Thyroid gland (tissue), 4 donors: Measurements from ENCODE around the gene CCDC51. TPM values are rescaled to one million over a fixed set of nuclear protein-coding genes. Genes with fewer than 3 reads are reported as not detected.
A peak's percentile ranks its signal among the peaks of the same experiment; 100 is the strongest.

ENCODE experiments used
- DNase-seq, 2 donors: peaks; one replicate each; pipeline ENCODE4 v3.0.0-alpha.2; 2019
- H3K27ac ChIP-seq, 3 donors: fragments of 200-600 bp; sonication (generic); 1 replicate in 2 of 3; 2 replicates in 1 of 3; pipeline ENCODE4 v1.5.1; 2016 to 2019; ENCODE audit warnings: mild to moderate bottlenecking in 1 of 3, moderate library complexity in 1 of 3
- H3K27me3 ChIP-seq: fragments of 200-600 bp; sonication (generic); one replicate; pipeline ENCODE4 v1.5.1; 2019
- H3K36me3 ChIP-seq, 2 donors: fragments of 200-600 bp; sonication (generic); one replicate each; pipeline ENCODE4 v1.5.1; 2016 to 2019
- H3K4me1 ChIP-seq, 2 donors: fragments of 200-600 bp; sonication (generic); one replicate each; pipeline ENCODE4 v1.5.1; 2017 to 2019
- H3K4me3 ChIP-seq, 3 donors: fragments of 200-600 bp; sonication (generic); replicated peaks in 1 of 3; 1 replicate in 2 of 3; 2 replicates in 1 of 3; pipeline ENCODE4 v1.5.1; 2016; ENCODE audit warnings: mild to moderate bottlenecking in 1 of 3
- H3K9me3 ChIP-seq: fragments of 200-600 bp; sonication (generic); one replicate; pipeline ENCODE4 v1.5.1; 2017
- POLR2A ChIP-seq, 2 donors: fragments of 450-650 bp; IDR thresholded peaks; one replicate each; pipeline ENCODE4 v1.6.1; 2017; ENCODE audit warnings: antibody characterized with exemption in 2 of 2, mild to moderate bottlenecking in 2 of 2, moderate library complexity in 1 of 2
- WGBS, 2 donors: methylation state at CpG; one replicate each; pipeline ENCODE4 v1.1.5; 2017; 5-methylcytosine and 5-hydroxymethylcytosine counted together
- intact Hi-C: fragments of 100-400 bp; cut with DNase I; formaldehyde crosslinking; loops from one replicate; pipeline ENCODE4 v1.15.1; 2023
- total RNA-seq, 4 donors: library from RNA; depleted of rRNA; stranded (reverse); fragments of >200 nt; gene quantifications; one replicate each; pipeline ENCODE4 v1.2.3, GENCODE V29; 2016
- TF ChIP-seq, protein P1 (sequence below), 6 experiments: fragments of 200-600 bp in 3 of 6; fragments of 450-650 bp in 3 of 6; sonication (generic) in 3 of 6; IDR thresholded peaks; one replicate each; pipeline ENCODE4 v1.5.1; 2016 to 2019; ENCODE audit warnings: antibody characterized with exemption in 6 of 6, mild to moderate bottlenecking in 2 of 6, inconsistent platforms in 1 of 6, moderate library complexity in 1 of 6

The CCDC51 gene
- total RNA-seq, 4 donors from 2014 or later: 8.6 to 17.0 (median 15.0) TPM

DNA sequence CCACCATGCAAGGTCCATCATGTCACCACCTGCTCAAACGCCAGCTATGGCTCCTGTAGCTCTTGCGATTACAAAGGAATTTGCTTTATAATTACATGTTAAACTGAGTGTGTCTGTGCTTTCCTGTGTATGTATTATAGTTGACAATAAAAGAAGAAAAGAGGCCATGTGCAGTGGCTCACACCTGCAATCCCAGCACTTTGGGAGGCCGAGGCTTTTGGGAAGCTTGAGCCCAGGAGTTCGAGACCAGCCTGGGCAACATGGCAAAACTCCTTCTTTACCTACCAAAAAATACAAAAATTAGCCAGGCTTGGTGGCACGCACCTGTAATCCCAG is 33.7 kb upstream of the CCDC51 start:
- 74 to 82% methylated on average over 5 of the region's 5 CpGs for WGBS, 2 donors
- no peak overlapping the region for H3K4me3 ChIP-seq
- no peaks in the 10 kb centered on the region for H3K27me3 ChIP-seq
- H3K27ac ChIP-seq: peak overlapping the region; percentile 94 to 99 (median 96)
- H3K9me3 ChIP-seq: no peaks in the 10 kb centered on the region
- peaks cover 10% of the 10 kb centered on the region in 2 donors for H3K36me3 ChIP-seq
- peaks cover 18 to 49% of the 10 kb centered on the region in 2 donors for H3K4me1 ChIP-seq
- intact Hi-C loops: no loop called here
- TF ChIP-seq POLR2A (IDR thresholded peaks at IDR 0.05): no peak
- TF ChIP-seq, protein P1, sequence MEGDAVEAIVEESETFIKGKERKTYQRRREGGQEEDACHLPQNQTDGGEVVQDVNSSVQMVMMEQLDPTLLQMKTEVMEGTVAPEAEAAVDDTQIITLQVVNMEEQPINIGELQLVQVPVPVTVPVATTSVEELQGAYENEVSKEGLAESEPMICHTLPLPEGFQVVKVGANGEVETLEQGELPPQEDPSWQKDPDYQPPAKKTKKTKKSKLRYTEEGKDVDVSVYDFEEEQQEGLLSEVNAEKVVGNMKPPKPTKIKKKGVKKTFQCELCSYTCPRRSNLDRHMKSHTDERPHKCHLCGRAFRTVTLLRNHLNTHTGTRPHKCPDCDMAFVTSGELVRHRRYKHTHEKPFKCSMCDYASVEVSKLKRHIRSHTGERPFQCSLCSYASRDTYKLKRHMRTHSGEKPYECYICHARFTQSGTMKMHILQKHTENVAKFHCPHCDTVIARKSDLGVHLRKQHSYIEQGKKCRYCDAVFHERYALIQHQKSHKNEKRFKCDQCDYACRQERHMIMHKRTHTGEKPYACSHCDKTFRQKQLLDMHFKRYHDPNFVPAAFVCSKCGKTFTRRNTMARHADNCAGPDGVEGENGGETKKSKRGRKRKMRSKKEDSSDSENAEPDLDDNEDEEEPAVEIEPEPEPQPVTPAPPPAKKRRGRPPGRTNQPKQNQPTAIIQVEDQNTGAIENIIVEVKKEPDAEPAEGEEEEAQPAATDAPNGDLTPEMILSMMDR (IDR thresholded peaks at IDR 0.05): no peak
- no peak for DNase-seq

DNA sequence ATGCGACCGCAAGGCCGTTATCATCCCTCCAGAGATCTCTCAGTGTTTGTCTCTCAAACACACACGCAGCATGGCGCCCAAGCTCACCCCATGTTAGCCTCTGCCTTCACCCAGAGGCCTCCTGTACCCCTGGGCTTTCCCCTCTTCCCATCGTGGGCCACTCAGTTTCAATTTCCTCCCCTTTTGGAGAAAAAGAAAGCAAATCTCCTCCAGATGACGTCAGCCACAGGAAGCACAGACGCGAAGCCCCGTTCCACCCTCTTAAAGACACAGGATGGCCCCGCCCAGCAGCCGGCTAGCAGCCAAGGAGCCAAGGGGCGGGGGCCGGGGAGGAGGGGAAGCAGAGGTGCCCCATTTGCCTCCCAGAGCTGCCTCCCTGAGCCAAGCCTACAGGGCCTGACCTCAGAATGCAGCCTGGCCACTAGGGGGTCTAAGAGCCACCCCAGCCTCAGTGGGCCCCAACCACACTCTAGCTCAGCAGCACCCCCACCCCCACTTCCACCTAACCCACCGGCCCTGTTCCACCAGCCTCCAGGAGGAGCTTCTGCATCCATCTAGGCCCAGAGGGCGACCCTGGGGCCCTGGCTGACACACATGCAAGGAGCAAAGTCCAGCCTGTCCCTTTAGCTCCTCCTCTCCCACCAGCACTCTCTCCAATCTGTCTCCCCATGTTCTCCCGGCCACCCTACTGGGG is 33.2 kb upstream of the CCDC51 start:
- intact Hi-C loops: no loop called here
- DNase-seq: peak; percentile 93 to 94
- H3K36me3 ChIP-seq: peaks cover 11 to 13% of the 10 kb centered on the region in 2 donors
- peak overlapping the region; percentile 46 to 78 (median 55) for H3K4me3 ChIP-seq
- 6% methylated on average over 16 to 17 of the region's 17 CpGs for WGBS, 2 donors
- no peaks in the 10 kb centered on the region for H3K27me3 ChIP-seq
- TF ChIP-seq POLR2A (IDR thresholded peaks at IDR 0.05): peak in 1 of 2 donors; percentile 78
- TF ChIP-seq, protein P1 (IDR thresholded peaks at IDR 0.05): peak in 5 of 6 experiments; percentile 20 to 43 (median 33)
- H3K27ac ChIP-seq: peak overlapping the region; percentile 94 to 99 (median 96)
- H3K9me3 ChIP-seq: no peaks in the 10 kb centered on the region
- H3K4me1 ChIP-seq: peaks cover 18 to 55% of the 10 kb centered on the region in 2 donors

DNA sequence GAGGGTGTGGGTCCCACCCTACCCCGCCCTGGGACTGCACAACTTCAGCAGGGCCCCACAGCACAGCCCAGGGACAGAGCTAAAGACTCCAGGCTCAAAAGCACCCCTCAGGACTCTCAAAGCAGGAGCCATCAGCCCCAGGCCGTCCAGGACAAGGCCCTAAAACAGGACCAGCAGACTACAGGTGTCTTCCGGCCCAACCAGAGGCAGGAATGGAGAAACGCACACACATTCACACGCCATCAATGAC is 32.7 kb upstream of the CCDC51 start:
- H3K9me3 ChIP-seq: no peaks in the 10 kb centered on the region
- peak in 1 of 2 donors; percentile 28 for DNase-seq
- H3K27me3 ChIP-seq: no peaks in the 10 kb centered on the region
- peaks cover 18 to 59% of the 10 kb centered on the region in 2 donors for H3K4me1 ChIP-seq
- WGBS, 2 donors: 5 to 6% methylated on average over 3 to 5 of the region's 5 CpGs
- H3K4me3 ChIP-seq: peak overlapping the region; percentile 46 to 78 (median 55)
- intact Hi-C loops: no loop called here
- H3K27ac ChIP-seq: peak overlapping the region; percentile 94 to 99 (median 96)
- peaks cover 11 to 13% of the 10 kb centered on the region in 2 donors for H3K36me3 ChIP-seq
- no peak for TF ChIP-seq POLR2A (IDR thresholded peaks at IDR 0.05)
- TF ChIP-seq, protein P1 (IDR thresholded peaks at IDR 0.05): no peak

DNA sequence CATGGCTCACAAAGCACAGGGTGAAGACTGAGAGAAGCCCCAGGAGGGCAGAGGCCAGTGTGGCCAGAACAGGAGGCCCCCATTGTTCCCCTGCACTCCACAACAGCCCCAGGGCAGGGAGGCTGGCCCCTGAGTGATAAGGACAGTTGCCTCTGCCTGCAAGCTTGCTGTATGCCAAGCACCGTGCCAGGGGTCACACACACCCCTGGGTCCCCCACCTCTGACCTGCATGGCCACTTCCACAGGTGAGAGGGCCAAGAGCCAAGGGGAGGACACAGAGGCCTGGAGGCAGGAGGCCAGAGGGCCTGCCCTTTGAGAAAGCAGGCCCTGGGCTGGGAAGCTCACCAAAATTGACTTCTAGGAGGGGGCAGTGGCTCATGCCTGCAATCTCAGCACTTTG is 30.4 kb upstream of the CCDC51 start:
- 60% methylated on average over 1 of the region's 1 CpG; no CpG with 5 or more reads in 1 of the 2 donors for WGBS, 2 donors
- Histone ChIP-seq H3K4me3 (no peak overlapping the region), H3K9me3 (no peaks in the 10 kb centered on the region), H3K36me3 (peaks cover 13 to 14% of the 10 kb centered on the region in 2 donors), H3K4me1 (peaks cover 33 to 79% of the 10 kb centered on the region in 2 donors), H3K27me3 (no peaks in the 10 kb centered on the region), H3K27ac (peak overlapping the region in 1 of 3 donors; percentile 99)
- intact Hi-C loops: no loop called here
- TF ChIP-seq, protein P1 (IDR thresholded peaks at IDR 0.05): no peak
- no peak for TF ChIP-seq POLR2A (IDR thresholded peaks at IDR 0.05)
- no peak for DNase-seq
